Lower lobe of right lung (tissue), 2 donors: Measurements from ENCODE around the gene TMEM245. TPM values are rescaled to one million over a fixed set of nuclear protein-coding genes. Genes with fewer than 3 reads are reported as not detected.

Experiments
- ATAC-seq, 2 donors: fragments of 200-7000 bp; cut with Tn5 transposase; one replicate each; pipeline ENCODE4 v1.9.1; 2020 to 2022; ENCODE audit warnings: mild to moderate bottlenecking in 2 of 2, moderate library complexity in 2 of 2
- DNase-seq: peaks from one replicate; pipeline ENCODE4 v3.0.0-alpha.2; 2020
- H3K27ac ChIP-seq: fragments of 200-600 bp; one replicate; pipeline ENCODE4 v1.8.0; 2022
- H3K27me3 ChIP-seq: fragments of 200-600 bp; one replicate; pipeline ENCODE4 v1.8.0; 2022; ENCODE audit warnings: low read depth
- H3K36me3 ChIP-seq: fragments of 200-600 bp; one replicate; pipeline ENCODE4 v1.8.0; 2022; ENCODE audit warnings: mild to moderate bottlenecking
- H3K4me1 ChIP-seq: fragments of 200-600 bp; one replicate; pipeline ENCODE4 v1.8.0; 2022
- H3K4me3 ChIP-seq: fragments of 200-600 bp; one replicate; pipeline ENCODE4 v1.8.0; 2022; ENCODE audit warnings: mild to moderate bottlenecking
- H3K9me3 ChIP-seq: fragments of 200-600 bp; one replicate; pipeline ENCODE4 v1.8.0; 2022
- CTCF ChIP-seq: fragments of 200-600 bp; IDR thresholded peaks from one replicate; pipeline ENCODE4 v1.8.0; 2022; ENCODE audit warnings: antibody characterized with exemption, mild to moderate bottlenecking
- intact Hi-C: fragments of 100-400 bp; cut with DNase I; formaldehyde crosslinking; loops from one replicate; pipeline ENCODE4 v1.11.0; 2022
- total RNA-seq: library from RNA; stranded (reverse); fragmentation: NEBNext Ultra II Directional; extraction: Animal tissue kit (Norgen Biotek cat#: 25700); gene quantifications from one replicate; pipeline ENCODE4 v1.2.1, GENCODE V29; 2021
- donor health status: DM: no; HTN: yes; CAD: no; lungs with severe emphysema.

The TMEM245 gene
- total RNA-seq, 1 donor from 2014 or later = 85.7 TPM

DNA sequence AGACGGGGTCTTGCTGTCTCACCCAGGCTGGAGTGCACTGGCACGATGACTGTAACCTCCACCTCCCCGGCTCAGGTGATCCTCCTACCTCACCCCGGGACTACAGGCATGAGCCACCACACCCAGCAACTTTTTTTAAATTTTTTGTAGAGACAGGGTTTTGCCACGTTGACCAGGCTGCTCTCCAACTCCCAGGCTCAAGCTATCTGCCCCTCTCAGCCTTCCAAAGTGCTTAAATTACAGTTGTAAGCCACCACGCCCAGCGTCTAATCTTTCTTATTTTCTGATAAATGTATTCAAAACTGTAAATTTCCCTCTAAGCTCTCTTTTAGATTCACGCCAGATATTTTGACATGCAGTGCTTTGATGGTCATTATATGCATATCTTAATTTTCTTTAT is 37.0 kb upstream of the TMEM245 start:
- Histone ChIP-seq H3K36me3 (no peaks in the 10 kb centered on the region), H3K9me3 (peaks cover 8% of the 10 kb centered on the region), H3K27ac (no peak overlapping the region), H3K27me3 (no peaks in the 10 kb centered on the region), H3K4me1 (no peaks in the 10 kb centered on the region), H3K4me3 (no peak overlapping the region)
- ATAC-seq (no peak), DNase-seq (no peak)
- intact Hi-C loops = no loop called here
- TF ChIP-seq CTCF = no peak

DNA sequence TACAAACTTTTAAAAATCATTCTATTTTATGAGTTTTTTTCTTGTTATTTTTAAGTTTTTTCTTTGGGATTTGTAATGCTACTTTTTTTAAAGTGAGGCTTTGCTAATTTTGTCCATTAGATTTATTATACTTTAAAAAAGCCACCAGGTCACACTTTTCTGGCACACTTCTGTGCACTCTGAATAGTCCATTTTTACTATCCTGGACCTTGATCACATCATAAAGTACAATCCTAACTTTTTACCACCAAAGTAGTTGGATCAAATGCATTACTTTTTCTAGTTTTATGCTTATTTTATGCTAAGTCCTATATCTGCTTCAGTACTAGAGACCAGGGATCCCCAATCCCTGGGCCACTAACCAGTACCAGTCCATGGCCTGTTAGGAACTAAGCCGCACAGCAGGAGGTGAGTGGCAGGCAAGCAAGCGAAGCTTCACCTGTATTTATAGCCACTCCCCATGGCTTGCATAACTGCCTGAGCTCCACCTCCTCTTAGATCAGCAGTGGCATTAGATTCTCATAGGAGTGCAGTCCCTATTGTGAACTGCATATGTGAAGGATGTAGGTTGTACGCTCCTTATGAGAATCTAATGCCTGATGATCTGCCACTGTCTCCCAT is 31.3 kb upstream of the TMEM245 start:
- H3K4me1 ChIP-seq = no peaks in the 10 kb centered on the region

GRCh38 chr9:109149722-109150121 is 30.0 kb upstream of the TMEM245 start:
- intact Hi-C loops = no loop called here
- no peaks in the 10 kb centered on the region for H3K36me3 ChIP-seq

More for the DNA sequence above, 31.3 kb upstream of the TMEM245 start:
- ATAC-seq = peak; percentile 69 to 76
- intact Hi-C loops = no loop called here
- no peak for TF ChIP-seq CTCF
- Histone ChIP-seq H3K4me3 (no peak overlapping the region), H3K36me3 (no peaks in the 10 kb centered on the region), H3K9me3 (peaks cover 8% of the 10 kb centered on the region), H3K27me3 (no peaks in the 10 kb centered on the region), H3K27ac (no peak overlapping the region)
- peak; percentile 48 for DNase-seq

GRCh38 chr9:109149089-109149488 is 29.3 kb upstream of the TMEM245 start:
- Histone ChIP-seq H3K27ac (no peak overlapping the region), H3K9me3 (peaks cover 8% of the 10 kb centered on the region), H3K36me3 (no peaks in the 10 kb centered on the region), H3K4me1 (no peaks in the 10 kb centered on the region), H3K27me3 (no peaks in the 10 kb centered on the region), H3K4me3 (no peak overlapping the region)
- no peak for ATAC-seq
- intact Hi-C loops = no loop called here
- TF ChIP-seq CTCF = no peak
- no peak for DNase-seq

More at GRCh38 chr9:109149722-109150121, 30.0 kb upstream of the TMEM245 start:
- H3K4me1 ChIP-seq = no peaks in the 10 kb centered on the region
- TF ChIP-seq CTCF = no peak
- H3K27ac ChIP-seq = no peak overlapping the region
- DNase-seq = no peak
- no peak overlapping the region for H3K4me3 ChIP-seq
- no peaks in the 10 kb centered on the region for H3K27me3 ChIP-seq
- peaks cover 8% of the 10 kb centered on the region for H3K9me3 ChIP-seq
- ATAC-seq = no peak

DNA sequence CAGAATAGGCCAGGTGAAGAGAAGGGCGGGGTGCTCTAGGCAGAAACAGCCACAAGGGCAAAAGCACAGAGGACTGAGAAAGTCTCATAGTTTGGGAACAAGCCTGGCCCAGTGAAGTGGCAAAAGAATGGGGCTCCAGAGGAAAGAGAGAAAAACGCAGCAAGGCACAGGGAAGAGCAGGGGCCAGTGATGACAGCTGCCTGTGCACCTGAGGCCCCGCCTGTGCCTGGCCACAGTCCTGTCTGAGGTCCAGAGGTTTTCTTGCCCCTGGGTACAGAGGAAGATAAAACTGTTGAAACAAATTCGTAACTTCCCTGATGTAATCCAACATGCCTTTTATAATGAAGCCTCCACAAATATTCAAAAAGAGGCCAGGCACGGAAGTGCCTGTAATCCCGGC is 25.3 kb upstream of the TMEM245 start:
- Histone ChIP-seq H3K27ac (no peak overlapping the region), H3K9me3 (no peaks in the 10 kb centered on the region), H3K4me1 (no peaks in the 10 kb centered on the region), H3K36me3 (no peaks in the 10 kb centered on the region), H3K4me3 (no peak overlapping the region), H3K27me3 (no peaks in the 10 kb centered on the region)
- intact Hi-C loops = no loop called here
- TF ChIP-seq CTCF = no peak
- ATAC-seq (no peak), DNase-seq (no peak)
